AG10803 (cell line): Measurements from ENCODE around the gene CCNJL.

Experiments
- DNase-seq: peaks from one replicate; pipeline ENCODE4 v3.0.0; 2010; ENCODE audit warnings: low read depth
- H3K4me3 ChIP-seq: 2 replicates; pipeline ENCODE4 v1.5.1; 2011; ENCODE audit warnings: mild to moderate bottlenecking, low read length, control low read depth
- CTCF ChIP-seq: conservative IDR thresholded peaks from 2 replicates; pipeline ENCODE4 v1.5.1; 2011; ENCODE audit warnings: mild to moderate bottlenecking, low read length, control low read depth, inconsistent platforms

CCNJL gene

GRCh38 chr5:160305319-160305718, 7.0 kb downstream of the CCNJL start:
- no peak for DNase-seq
- H3K4me3 ChIP-seq: no peak overlapping the region
- no peak for TF ChIP-seq CTCF

GRCh38 chr5:160303690-160304089, 8.7 kb downstream of the CCNJL start:
- no peak for TF ChIP-seq CTCF
- DNase-seq: no peak
- H3K4me3 ChIP-seq: no peak overlapping the region

GRCh38 chr5:160298189-160298588, 14.2 kb downstream of the CCNJL start:
- no peak for TF ChIP-seq CTCF
- DNase-seq: no peak
- no peak overlapping the region for H3K4me3 ChIP-seq

GRCh38 chr5:160297776-160298175, 14.6 kb downstream of the CCNJL start:
- H3K4me3 ChIP-seq: no peak overlapping the region
- TF ChIP-seq CTCF: no peak
- no peak for DNase-seq

- TF ChIP-seq CTCF: no peak
- no peak overlapping the region for H3K4me3 ChIP-seq
- DNase-seq: no peak
These were observed 15.4 kb downstream of the CCNJL start for GRCh38 chr5:160297004-160297403.

GRCh38 chr5:160296496-160296895, 15.9 kb downstream of the CCNJL start:
- no peak for DNase-seq
- TF ChIP-seq CTCF: no peak
- no peak overlapping the region for H3K4me3 ChIP-seq

- no peak for TF ChIP-seq CTCF
- no peak for DNase-seq
- no peak overlapping the region for H3K4me3 ChIP-seq
These were observed 18.3 kb downstream of the CCNJL start for GRCh38 chr5:160293901-160294561.
